GF-D8 (cell line): Measurements from ENCODE around the gene LRRC8D.

Experiments used
- DNase-seq: peaks from one replicate; lab custom pipeline; 2025; lab: John Stamatoyannopoulos, UW

Gene LRRC8D

DNA sequence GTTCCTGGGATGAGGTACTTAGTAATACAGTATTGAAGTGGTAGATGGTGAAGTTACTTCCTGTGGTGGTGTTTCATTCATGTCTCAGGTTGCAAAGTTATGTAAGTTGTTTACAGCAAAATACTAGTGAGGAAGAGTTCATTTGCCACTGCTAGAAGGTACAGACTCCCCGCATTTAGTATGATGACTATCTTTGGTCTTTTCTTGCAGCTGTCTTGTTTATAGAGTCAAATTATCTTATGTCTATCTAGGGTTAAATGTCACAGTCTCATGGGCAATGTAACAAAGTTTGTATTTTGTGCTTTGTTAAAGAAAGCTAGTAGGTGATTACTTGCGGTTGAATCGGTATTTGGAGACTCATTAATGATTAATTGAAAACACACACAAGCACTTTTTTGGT lies 50.2 kb downstream of the LRRC8D start:
- DNase-seq, result no peak

GRCh38 chr1:89871768-89872473 lies 51.1 kb downstream of the LRRC8D start:
- DNase-seq, result no peak

- DNase-seq, result no peak
These were observed 51.7 kb downstream of the LRRC8D start for GRCh38 chr1:89872567-89872966.

GRCh38 chr1:89873288-89873687 lies 52.5 kb downstream of the LRRC8D start:
- no peak for DNase-seq

GRCh38 chr1:89873770-89874169 lies 52.9 kb downstream of the LRRC8D start:
- no peak for DNase-seq

DNA sequence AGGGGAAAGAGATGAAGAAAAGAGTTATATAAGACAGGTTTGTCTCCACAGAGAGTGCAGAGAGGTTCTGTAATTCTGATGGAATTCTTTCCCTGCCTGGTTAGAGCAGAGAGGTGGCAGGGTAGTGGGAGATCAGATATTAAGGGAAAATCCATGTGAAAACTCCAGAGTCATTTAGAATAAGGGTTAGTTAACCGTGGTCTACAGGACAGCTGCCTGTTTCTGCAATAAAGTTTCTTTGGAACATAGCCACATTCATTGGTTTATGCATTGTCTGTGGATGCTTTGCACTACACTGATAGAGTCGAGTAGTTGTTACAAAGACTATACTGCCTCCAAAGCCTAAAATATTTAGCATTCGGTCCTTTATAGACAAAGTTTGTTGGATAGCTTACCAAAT lies 55.6 kb downstream of the LRRC8D start:
- no peak for DNase-seq

GRCh38 chr1:89877756-89878155 lies 56.9 kb downstream of the LRRC8D start:
- no peak for DNase-seq

- no peak for DNase-seq
These were observed 57.4 kb downstream of the LRRC8D start for GRCh38 chr1:89878256-89878655.

- no peak for DNase-seq
These were observed 59.8 kb downstream of the LRRC8D start for GRCh38 chr1:89880679-89881078.

DNA sequence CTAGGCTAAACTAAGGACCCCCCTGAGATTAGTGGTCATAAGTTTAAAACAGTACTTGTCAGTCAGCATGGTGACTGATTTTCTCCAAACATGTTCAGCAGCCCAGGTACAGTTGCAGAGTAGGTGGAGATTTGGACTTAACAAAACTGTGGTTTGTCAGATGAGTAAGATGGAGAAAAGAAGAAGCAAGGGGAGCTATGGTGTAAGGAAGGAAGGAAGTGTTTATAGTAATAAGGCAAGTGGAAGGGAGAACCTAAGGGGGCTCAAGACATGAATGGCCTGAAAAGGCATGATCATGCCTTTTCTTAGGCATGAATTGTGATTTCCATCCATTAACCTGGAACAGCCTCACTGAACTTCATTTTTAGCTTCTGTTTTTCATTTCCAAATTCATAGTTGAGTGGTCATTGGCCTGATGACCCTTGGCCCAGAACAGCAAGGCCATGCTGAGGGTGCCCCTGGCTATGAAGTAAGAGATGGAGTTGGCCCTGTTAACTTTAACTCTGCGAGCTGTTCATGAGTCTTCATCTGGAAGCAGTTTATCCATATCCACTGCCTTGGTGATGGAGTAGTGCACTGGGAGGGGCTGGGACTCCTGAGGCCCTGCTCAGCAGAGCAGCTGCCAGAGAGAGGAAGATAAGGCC lies 60.7 kb downstream of the LRRC8D start:
- peak; percentile 31 for DNase-seq

DNA sequence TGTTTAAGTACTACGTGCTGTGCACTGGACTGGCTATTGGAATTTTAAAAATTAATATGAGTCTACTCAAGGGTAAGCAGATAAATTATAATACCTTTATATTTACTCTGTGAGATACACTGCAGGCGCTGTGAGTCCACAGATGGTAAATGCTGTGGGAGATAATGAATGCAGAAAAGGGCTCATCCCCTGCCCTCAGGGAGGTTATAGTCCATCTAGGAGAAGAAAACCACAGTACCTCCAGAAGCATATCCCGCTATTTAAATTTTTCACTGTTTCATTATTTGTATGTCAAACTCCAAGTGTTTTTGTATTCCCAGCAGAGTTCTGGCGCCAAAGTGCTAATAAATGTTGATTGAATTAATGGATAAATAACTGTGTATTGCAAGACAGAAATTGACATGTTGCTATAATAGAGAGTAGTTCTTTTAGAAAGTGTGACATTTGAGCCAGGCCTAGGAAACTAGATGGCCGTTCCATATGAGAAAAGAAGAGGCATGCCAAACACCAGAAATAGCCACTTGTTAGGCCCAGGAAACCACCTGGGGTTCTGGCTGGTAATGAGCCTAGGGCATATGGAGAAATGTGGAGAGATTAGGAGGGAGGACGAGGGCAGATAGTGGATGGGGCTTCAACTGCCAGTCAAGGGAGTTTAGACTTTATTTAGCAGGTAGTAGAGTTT lies 61.7 kb downstream of the LRRC8D start:
- DNase-seq, result no peak

GRCh38 chr1:89883030-89883379 lies 62.2 kb downstream of the LRRC8D start:
- DNase-seq, result no peak

GRCh38 chr1:89884718-89885596 lies 64.1 kb downstream of the LRRC8D start:
- DNase-seq, result no peak

DNA sequence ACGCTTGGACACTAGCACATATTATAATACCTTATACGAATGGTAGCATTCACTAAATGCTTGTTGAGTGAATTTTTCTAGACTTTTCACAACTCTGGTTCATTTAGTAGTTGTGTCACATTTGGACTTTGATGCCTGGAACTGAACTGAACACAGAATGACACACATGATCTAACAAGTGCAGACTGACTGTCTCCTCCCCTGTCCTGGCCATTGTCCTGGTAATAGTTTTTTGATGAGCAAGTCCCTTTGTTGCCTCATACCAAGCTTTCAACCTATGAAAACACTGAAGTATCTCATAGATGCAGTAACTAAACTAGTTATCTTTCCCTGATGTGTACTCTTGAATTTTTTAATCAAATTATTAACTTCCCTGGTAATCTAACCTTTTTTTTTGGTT lies 66.4 kb downstream of the LRRC8D start:
- DNase-seq, result no peak

GRCh38 chr1:89887713-89888112 lies 66.9 kb downstream of the LRRC8D start:
- no peak for DNase-seq

DNA sequence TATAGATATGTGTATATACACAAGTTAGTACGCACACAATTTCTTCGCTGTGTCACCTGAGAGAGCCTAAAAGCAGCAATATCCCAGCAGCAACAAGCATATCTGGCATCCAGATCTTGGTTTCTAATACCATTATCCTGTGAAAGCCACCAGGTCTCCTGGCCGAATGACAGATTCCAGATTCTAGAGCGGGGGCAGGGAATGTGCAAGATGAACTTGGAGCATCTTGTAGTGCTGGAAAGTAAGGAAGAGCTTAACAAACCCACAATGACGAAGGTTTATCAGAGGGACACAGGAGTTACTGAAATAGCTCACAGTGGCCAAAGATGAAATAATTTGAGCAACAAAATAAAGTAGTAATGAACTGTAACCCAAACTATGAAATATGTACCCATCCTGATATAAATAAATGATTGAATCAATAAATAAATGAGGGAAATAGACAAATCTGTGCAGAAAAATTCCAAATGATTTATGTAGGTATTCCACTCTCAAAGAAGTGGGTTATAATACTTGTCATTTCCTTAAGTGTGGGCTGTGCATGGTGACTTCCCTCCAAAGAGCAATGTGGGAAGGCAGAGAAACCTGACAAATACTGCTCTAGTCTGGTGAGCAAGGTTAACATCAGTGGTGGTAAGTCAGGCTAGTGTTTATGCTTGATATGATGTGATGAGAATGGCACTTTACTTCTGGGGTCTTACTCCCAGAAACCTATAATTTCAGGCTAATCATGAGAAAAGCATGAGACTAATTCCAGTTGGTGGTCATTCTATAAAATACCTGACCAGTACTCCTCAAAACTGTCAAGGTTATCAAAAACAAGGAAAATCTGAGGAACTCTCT lies 67.9 kb downstream of the LRRC8D start:
- DNase-seq, result no peak

- DNase-seq, result no peak
These were observed 68.4 kb downstream of the LRRC8D start for GRCh38 chr1:89889323-89889615.

GRCh38 chr1:89890085-89890752 lies 69.4 kb downstream of the LRRC8D start:
- DNase-seq, result no peak

DNA sequence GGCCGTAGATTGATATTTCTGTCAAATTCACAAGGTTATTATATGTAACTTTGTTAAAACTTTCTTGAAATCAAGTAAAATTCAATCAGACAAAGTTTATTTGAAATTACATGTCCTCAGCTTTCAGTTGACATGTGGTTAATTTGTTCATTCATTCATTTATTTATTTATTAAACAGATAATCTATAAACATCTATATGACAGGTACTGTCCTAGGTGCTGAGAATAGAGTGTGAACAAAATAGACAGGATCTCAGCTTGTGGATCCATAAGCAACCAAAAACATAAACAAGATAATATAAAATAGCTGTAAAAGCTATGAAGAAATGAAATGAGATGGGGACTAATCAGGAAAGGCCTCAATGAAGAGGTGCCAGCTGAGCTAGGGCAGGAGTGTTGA lies 72.0 kb downstream of the LRRC8D start:
- no peak for DNase-seq

DNA sequence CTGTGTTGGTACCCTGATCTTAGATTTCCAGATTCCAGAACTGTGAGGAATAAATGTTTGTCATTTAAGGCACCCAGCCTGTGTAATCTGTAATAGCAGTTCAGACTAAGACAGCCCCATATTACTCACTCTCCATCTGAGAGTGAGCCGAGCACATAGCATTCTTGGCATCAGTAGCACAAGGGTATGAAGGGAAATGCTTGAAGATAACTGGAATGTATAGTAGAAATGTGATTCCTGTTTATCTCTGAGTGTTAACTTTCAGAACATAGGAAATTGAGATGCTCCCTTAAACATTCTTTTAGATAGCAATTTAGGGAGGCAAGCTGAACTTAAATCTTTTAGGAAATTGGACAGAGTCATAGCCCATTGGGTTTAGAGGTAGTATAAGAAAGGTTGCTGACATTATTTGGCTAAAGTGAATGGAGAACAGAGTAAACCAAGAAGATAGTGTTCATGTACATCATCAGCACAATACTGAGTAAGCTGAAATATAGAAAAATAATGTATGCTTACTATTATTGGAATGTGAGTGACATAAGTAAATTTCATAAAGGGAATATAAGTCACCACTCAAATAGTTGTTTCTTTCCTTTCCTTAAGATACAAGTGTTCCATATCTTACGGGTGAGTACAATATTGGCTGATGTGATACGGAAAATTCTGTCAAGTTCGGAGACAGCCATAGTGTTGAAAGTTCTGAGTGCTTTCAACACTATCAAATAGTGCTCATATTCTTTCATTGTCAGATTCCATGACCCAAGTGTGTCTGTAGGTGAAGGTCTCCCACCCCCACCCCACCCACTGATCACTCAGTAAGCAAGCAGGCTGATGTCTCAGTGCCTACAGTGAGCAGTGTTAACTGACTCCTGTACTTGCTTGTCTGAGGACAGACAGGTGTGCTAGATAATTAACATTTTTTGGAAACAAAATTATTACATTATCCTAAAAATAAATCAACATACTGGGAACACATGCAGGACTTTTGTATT lies 73.7 kb downstream of the LRRC8D start:
- no peak for DNase-seq
